Occipital lobe (tissue), 2 donors: Measurements from ENCODE around the gene ZSCAN25. TPM values are rescaled to one million over a fixed set of nuclear protein-coding genes. Genes with fewer than 3 reads are reported as not detected.
"Not testable (repeated sequence)": the region's sequence is repeated elsewhere in the genome, so short reads cannot be mapped to it uniquely, and the experiment has no call there.

Experiments
- DNase-seq: peaks from one replicate; lab custom pipeline; 2025; lab: John Stamatoyannopoulos, UW
- total RNA-seq: library from RNA; depleted of rRNA; stranded (reverse); fragments of >200 nt; gene quantifications from one replicate; pipeline ENCODE4 v1.2.3, GENCODE V29; 2014

Gene ZSCAN25
- total RNA-seq, 1 donor from 2014 or later, result 18.4 TPM

DNA sequence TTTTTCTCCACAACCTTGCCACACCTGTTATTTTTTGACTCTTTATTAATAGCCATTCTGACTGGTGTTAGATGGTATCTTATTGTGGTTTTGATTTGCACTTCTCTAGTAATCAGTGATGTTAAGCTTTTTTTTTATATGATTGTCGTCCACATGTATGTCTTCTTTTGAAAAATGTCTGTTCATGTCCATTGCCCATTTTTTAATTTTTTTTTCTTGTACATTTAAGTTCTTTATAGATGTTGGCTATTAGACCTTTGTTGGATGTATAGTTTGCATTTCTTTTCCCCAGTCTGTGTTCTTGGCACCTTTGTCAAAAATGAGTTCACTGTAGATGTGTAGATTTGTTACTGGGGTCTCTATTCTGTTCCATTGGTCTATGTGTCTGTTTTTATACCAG lies 28.8 kb downstream of the ZSCAN25 start:
- DNase-seq, result no peak

GRCh38 chr7:99648843-99649242 lies 32.1 kb downstream of the ZSCAN25 start:
- no peak for DNase-seq

GRCh38 chr7:99651290-99651689 lies 34.5 kb downstream of the ZSCAN25 start:
- DNase-seq, result no peak

GRCh38 chr7:99652671-99653070 lies 35.9 kb downstream of the ZSCAN25 start:
- no peak for DNase-seq

- DNase-seq, result not testable (repeated sequence)
Measured at GRCh38 chr7:99653269-99653668, 36.5 kb downstream of the ZSCAN25 start.

- no peak for DNase-seq
Measured at GRCh38 chr7:99653754-99654153, 37.0 kb downstream of the ZSCAN25 start.

GRCh38 chr7:99654626-99655025 lies 37.9 kb downstream of the ZSCAN25 start:
- not testable (repeated sequence) for DNase-seq

DNA sequence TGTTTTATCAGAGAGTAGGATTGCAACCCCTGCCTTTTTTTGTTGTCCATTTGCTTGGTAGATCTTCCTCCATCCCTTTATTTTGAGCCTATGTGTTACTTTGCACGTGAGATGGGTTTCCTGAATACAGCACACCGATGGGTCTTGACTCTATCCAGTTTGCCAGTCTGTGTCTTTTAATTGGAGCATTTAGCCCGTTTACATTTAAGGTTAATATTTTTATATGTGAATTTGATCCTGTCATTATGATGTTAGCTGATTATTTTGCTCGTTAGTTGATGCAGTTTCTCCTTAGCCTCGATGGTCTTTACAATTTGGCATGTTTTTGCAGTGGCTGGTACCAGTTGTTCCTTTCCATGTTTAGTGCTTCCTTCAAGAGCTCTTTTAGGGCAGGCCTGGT lies 41.1 kb downstream of the ZSCAN25 start:
- not testable (repeated sequence) for DNase-seq

DNA sequence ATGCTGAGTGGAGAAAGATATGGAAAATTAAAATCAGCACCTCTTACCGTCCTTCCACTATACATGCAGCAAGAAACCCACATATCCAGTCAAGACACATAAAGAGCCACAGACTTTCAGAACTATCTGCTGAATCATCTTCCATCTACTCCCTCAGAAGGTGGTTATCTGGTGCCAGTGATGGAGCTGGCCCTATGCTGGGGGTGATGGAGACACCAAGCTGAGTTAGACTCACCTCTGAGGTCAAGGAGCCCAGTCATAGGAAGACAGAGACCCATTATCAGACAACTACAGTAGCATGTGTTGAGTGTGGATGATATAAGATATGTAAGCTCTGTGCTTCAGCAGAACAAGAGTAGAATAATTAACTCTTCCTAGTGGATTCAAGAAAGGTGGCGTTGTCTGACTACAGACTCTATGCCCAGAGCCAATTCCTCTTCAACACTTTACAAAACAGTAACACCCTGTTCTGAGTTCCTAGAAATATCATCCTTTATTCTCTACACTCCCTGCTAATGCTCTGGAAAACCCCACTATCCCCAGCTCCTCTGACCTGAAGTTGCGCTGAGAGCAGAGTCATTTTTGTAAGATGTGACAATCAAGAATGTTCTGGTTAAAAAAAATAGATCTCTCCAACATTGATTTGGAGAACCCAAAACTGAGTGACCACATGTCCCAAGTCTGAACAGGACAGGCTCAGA lies 48.7 kb downstream of the ZSCAN25 start:
- no peak for DNase-seq

GRCh38 chr7:99666013-99666395 lies 49.3 kb downstream of the ZSCAN25 start:
- DNase-seq, result no peak

- DNase-seq, result no peak
Measured at GRCh38 chr7:99667179-99667578, 50.4 kb downstream of the ZSCAN25 start.

- no peak for DNase-seq
Measured at GRCh38 chr7:99668541-99668940, 51.8 kb downstream of the ZSCAN25 start.

GRCh38 chr7:99669782-99670181 lies 53.0 kb downstream of the ZSCAN25 start:
- no peak for DNase-seq

GRCh38 chr7:99672573-99672972 lies 55.8 kb downstream of the ZSCAN25 start:
- no peak for DNase-seq

DNA sequence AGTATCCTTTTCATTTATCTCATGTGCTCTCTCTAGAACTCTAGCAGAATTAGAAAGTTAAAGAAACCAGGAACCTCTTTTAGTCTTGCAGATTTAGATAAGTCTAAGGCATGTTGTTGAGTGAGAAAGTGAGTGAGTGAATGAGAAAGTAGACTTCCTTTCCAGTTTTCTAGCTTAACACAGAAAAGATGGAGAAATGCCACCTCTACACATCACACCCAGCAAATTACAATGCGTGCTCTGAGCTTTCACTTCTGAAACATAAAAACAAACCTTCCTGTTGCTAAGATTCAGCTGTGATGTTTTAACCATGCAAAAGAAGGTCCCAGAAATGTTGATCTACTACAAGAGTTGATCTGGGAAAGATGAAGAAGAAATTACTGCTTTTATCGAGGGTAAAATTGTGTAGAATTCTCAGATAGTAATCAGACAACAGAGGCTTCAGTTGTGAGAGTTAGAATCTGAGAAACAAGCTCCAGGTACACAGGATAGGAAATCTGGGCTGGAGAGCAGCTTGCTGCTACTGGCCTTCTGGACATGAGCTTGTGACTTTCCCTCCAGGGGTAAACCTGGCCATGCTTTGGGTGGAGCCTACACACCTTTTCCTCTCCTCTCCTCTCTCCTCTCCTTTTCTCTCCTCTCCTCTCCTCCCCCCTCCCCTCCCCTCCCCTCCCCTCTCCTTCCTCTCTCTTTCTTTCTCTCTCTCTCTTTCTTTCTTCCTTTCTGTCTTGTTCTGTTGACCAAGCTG lies 58.4 kb downstream of the ZSCAN25 start:
- no peak for DNase-seq

DNA sequence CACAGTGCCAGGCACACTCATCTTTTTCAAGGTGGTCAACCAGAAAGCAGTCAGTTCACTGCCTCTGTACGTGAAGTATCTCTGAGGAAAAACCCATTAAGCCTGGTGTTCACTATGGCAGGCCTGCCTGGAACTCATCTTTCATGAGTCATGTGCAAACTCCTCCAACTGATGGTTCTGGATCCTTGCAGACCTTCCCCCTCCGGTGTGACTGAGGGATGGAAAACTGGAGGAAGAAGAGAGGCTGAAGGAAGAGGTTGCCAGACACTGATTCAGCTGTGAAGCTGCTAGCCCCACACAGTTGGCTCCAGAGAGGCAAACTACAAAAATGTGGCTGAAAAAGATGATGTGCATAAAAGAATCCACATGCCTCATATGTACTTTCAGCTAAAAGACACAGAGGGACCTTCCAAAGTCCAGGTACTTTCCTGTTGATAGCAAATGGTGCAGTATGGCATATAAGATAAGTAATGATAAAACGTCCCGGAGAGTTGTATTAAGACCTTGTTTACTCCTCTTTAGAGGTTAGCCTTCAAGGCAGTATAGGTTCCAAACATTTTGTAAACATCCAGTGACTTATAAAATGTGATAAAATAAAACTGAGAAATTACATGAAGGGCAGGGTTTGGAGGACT lies 60.4 kb downstream of the ZSCAN25 start:
- DNase-seq, result no peak

- no peak for DNase-seq
Measured at GRCh38 chr7:99677648-99678045, 60.9 kb downstream of the ZSCAN25 start.

DNA sequence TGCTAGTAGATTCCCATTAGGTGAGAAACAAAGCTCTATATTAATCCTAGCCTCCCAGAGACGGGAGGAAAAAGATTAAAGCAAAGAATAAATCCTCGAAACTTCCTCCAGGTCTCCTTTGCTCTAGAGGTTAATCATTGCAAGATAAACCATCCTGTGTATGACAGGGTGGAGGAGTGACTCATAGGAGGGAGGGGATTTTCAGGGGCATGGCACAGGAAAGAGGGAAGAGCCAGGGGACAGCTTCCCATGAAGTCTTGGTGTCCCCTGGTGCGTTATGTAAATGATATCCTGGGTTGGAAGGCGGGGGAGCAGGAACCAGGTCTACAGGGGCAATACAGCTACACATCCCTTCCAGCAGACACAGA lies 62.3 kb downstream of the ZSCAN25 start:
- no peak for DNase-seq

DNA sequence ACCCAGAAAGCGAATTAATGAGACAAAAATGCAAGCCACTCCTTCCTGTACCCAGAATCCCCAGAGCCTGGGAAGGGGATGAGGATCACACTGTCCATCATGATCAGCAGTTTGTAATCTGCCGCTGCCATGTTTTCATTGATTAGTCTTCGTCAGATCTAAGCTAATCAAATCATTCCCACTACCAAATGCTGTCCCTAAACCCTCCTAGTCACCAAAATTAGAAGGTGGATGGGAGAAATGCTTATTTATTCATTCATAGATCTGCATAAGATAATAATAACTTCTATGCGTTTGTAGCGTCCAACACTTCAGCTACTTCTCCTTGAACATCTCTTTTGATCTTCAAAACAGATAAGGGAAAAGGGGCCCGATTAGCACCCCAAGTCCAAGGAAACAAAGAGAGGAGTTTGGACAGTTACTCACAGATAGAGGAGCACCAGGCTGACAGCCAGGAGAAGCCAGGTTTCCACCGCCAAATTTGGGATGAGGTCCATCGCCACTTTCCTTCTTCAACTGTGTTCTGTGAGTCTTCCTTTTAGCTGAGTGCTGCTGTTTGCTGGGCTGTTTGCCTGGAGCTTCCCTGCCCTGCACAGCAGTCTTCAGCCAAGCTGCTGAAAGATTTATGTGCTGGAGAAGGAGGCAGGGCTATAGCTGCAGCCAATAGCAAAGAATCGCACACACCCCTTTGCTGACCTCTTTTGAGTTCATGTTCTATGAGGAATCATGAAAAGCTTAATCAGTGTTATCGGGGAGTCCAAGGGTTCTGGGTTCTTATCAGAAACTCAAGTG lies 62.9 kb downstream of the ZSCAN25 start, which contains the start of gene CYP3A5:
Gene CYP3A5 (minus strand): TSS at position 597 of the 792 bp plus-strand sequence. CDS start 100 bp downstream, at position 497.
- DNase-seq, result no peak
